Naive thymus-derived CD4-positive, alpha-beta T cell (primary cell): ENCODE results near the gene CCL25. TPM values are rescaled to one million over a fixed set of nuclear protein-coding genes. Genes with fewer than 3 reads are reported as not detected.

Experiments
- ATAC-seq: fragments of 150-1000 bp; cut with Tn5 transposase; 2 replicates; pipeline ENCODE4 v1.10.0; 2021; ENCODE audit warnings: mild to moderate bottlenecking, moderate library complexity
- CTCF ChIA-PET: fragments of 350-600 bp; sonication (Branson Sonifier 250); formaldehyde crosslinking; loops from one replicate; lab custom pipeline; 2021; ENCODE audit warnings: antibody characterized with exemption; lab: Charles Lee
- POLR2A ChIA-PET: fragments of 350-600 bp; sonication (Branson Sonifier 250); formaldehyde crosslinking; loops from one replicate; lab custom pipeline; 2021; ENCODE audit warnings: antibody characterized with exemption, inconsistent platforms; lab: Charles Lee
- DNase-seq, 9 donors: peaks; one replicate each; pipeline versions ENCODE4 v3.0.0 to v3.0.0-alpha.2; 2020 to 2022; ENCODE audit warnings: mixed read lengths in 1 of 9
- H3K27ac ChIP-seq: one replicate; pipeline ENCODE4 v1.7.0; 2013; ENCODE audit warnings: mild to moderate bottlenecking, low read depth, low read length, moderate library complexity
- H3K27me3 ChIP-seq, 2 donors: one replicate each; pipeline ENCODE4 v1.7.0; 2013; ENCODE audit warnings: low read length in 2 of 2, mild to moderate bottlenecking in 2 of 2, moderate library complexity in 2 of 2; ENCODE audit not compliant: control insufficient read depth in 2 of 2, insufficient read depth in 2 of 2
- H3K36me3 ChIP-seq, 3 experiments: 1 replicate in 2 of 3; 2 replicates in 1 of 3; pipeline ENCODE4 v1.7.0; 2013; ENCODE audit warnings: low read length in 3 of 3, mild to moderate bottlenecking in 3 of 3, moderate library complexity in 1 of 3; ENCODE audit not compliant: insufficient read depth in 3 of 3, control insufficient read depth in 2 of 3
- H3K4me1 ChIP-seq, 2 donors: one replicate each; pipeline ENCODE4 v1.7.0; 2013; ENCODE audit warnings: low read length in 2 of 2, mild to moderate bottlenecking in 2 of 2, moderate library complexity in 1 of 2; ENCODE audit not compliant: control insufficient read depth in 2 of 2, insufficient read depth in 2 of 2
- H3K4me3 ChIP-seq: 2 replicates; pipeline ENCODE4 v1.7.0; 2013; ENCODE audit warnings: mild to moderate bottlenecking, low read length
- H3K9me3 ChIP-seq, 3 experiments: 1 replicate in 2 of 3; 2 replicates in 1 of 3; pipeline ENCODE4 v1.7.0; 2013; ENCODE audit warnings: low read length in 3 of 3; ENCODE audit not compliant: control insufficient read depth in 2 of 3
- H3K27ac Mint-ChIP-seq, 9 donors: one replicate each; pipeline ENCODE4 v1.8.0; 2020 to 2022; ENCODE audit warnings: mixed read lengths in 9 of 9, mild to moderate bottlenecking in 8 of 9, moderate library complexity in 5 of 9, inconsistent platforms in 2 of 9
- H3K27me3 Mint-ChIP-seq, 5 donors: one replicate each; pipeline ENCODE4 v1.8.0; 2021 to 2022; ENCODE audit warnings: mixed read lengths in 5 of 5, mild to moderate bottlenecking in 1 of 5
- H3K36me3 Mint-ChIP-seq, 5 donors: one replicate each; pipeline ENCODE4 v1.8.0; 2020 to 2022; ENCODE audit warnings: mixed read lengths in 5 of 5, mild to moderate bottlenecking in 3 of 5, inconsistent platforms in 1 of 5
- H3K4me1 Mint-ChIP-seq, 7 donors: one replicate each; pipeline ENCODE4 v1.8.0; 2020 to 2022; ENCODE audit warnings: mixed read lengths in 7 of 7, mild to moderate bottlenecking in 3 of 7, inconsistent platforms in 1 of 7
- H3K4me3 Mint-ChIP-seq, 10 donors: one replicate each; pipeline ENCODE4 v1.8.0; 2020 to 2022; ENCODE audit warnings: mild to moderate bottlenecking in 10 of 10, mixed read lengths in 10 of 10, moderate library complexity in 6 of 10, inconsistent platforms in 2 of 10
- H3K9me3 Mint-ChIP-seq, 11 donors: one replicate each; pipeline ENCODE4 v1.8.0; 2020 to 2022; ENCODE audit warnings: mixed read lengths in 11 of 11, mild to moderate bottlenecking in 4 of 11, inconsistent platforms in 1 of 11, moderate library complexity in 1 of 11
- intact Hi-C, 2 donors: fragments of 100-400 bp; cut with micrococcal nuclease; formaldehyde crosslinking; loops; one replicate each; pipeline ENCODE4 v1.15.1; 2023
- polyA plus RNA-seq, 2 donors: library from polyadenylated mRNA; unstranded; fragments of 300-500 nt; fragmentation: Illumina TruSeq; gene quantifications; one replicate each; pipeline ENCODE4 v1.2.3, GENCODE V29; 2021
- total RNA-seq, 6 experiments: library from RNA in 5 of 6; stranded (reverse) in 5 of 6; gene quantifications; 1 replicate in 5 of 6; 2 replicates in 1 of 6; pipeline ENCODE4 v1.2.3 and lab custom pipeline; 2021 to 2026

CCL25 gene
- total and polyA plus RNA-seq, 7 experiments from 2014 or later: 2.3 TPM; not detected in 6

DNA sequence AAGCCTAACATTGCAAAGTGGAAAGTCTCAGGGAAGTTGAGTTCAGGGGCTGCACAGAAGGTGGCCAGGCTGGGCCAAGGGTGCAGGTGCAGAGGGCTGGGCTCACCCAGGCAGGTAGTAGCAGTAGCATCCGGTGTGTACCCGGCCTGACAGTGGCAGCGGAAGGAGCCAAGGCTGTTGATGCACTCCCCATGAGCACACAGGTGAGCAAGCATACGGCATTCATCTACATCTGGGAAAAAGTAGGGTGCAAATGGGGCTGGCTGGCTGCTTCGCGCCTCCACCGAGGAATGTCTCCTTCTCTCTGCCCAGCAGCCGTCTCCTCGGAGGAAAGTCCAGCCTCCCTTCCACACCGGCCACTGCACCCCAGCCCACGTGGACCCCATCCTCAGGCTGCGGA, 30.6 kb downstream of the CCL25 start:
- ATAC-seq (no peak), DNase-seq (no peak)
- no peaks in the 10 kb centered on the region for H3K9me3 ChIP-seq
- Mint-ChIP-seq H3K4me1 (peaks cover 0 to 2% (median 0%) of the 10 kb centered on the region in 7 donors), H3K36me3 (peaks cover 0 to 7% (median 0%) of the 10 kb centered on the region in 5 donors), H3K27me3 (peaks cover 0 to 9% (median 0%) of the 10 kb centered on the region in 5 donors), H3K27ac (no peak overlapping the region), H3K9me3 (peaks cover 0 to 3% (median 0%) of the 10 kb centered on the region in 11 donors), H3K4me3 (no peak overlapping the region)
- intact Hi-C loops: no loop called here
- POLR2A ChIA-PET: no interaction called here
- no peaks in the 10 kb centered on the region for H3K36me3 ChIP-seq
- no peaks in the 10 kb centered on the region for H3K27me3 ChIP-seq
- CTCF ChIA-PET: interaction anchor here (0.6 kb wide), 1 partner anchor 25 kb away, joined by 6 read pairs; no protein-coding TSS in a partner anchor
- no peak overlapping the region for H3K4me3 ChIP-seq
- H3K4me1 ChIP-seq: no peaks in the 10 kb centered on the region
- H3K27ac ChIP-seq: no peak overlapping the region

DNA sequence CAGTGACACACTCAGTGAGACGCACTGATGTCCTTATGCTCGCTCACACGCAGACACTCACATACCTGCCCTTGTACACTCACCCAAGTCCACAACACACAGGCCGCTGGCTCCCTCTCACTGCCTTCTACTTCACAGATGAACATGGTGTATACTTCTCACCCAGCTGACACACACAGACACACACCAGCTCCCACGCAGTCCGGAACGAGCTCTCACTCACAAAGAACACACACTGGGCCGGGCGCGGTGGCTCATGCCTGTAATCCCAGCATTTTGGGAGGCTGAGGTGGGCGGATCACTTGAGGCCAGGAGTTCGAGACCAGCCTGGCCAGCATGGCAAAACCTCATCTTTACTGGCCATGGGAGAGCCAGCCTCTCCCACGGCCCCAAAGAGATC, 31.6 kb downstream of the CCL25 start:
- H3K27me3 Mint-ChIP-seq: peaks cover 0 to 9% (median 0%) of the 10 kb centered on the region in 5 donors
- H3K9me3 Mint-ChIP-seq: peaks cover 0 to 3% (median 0%) of the 10 kb centered on the region in 11 donors
- intact Hi-C loops: no loop called here
- CTCF ChIA-PET: no interaction called here
- no peaks in the 10 kb centered on the region for H3K27me3 ChIP-seq
- DNase-seq (no peak), ATAC-seq (no peak)
- H3K27ac ChIP-seq: no peak overlapping the region
- no peak overlapping the region for H3K4me3 ChIP-seq
- no peak overlapping the region for H3K27ac Mint-ChIP-seq
- H3K4me3 Mint-ChIP-seq: peak overlapping the region in 1 of 10 donors; percentile 51
- POLR2A ChIA-PET: no interaction called here
- no peaks in the 10 kb centered on the region for H3K9me3 ChIP-seq
- H3K4me1 ChIP-seq: no peaks in the 10 kb centered on the region
- H3K36me3 Mint-ChIP-seq: peaks cover 0 to 7% (median 0%) of the 10 kb centered on the region in 5 donors
- peaks cover 0 to 2% (median 0%) of the 10 kb centered on the region in 7 donors for H3K4me1 Mint-ChIP-seq
- no peaks in the 10 kb centered on the region for H3K36me3 ChIP-seq

DNA sequence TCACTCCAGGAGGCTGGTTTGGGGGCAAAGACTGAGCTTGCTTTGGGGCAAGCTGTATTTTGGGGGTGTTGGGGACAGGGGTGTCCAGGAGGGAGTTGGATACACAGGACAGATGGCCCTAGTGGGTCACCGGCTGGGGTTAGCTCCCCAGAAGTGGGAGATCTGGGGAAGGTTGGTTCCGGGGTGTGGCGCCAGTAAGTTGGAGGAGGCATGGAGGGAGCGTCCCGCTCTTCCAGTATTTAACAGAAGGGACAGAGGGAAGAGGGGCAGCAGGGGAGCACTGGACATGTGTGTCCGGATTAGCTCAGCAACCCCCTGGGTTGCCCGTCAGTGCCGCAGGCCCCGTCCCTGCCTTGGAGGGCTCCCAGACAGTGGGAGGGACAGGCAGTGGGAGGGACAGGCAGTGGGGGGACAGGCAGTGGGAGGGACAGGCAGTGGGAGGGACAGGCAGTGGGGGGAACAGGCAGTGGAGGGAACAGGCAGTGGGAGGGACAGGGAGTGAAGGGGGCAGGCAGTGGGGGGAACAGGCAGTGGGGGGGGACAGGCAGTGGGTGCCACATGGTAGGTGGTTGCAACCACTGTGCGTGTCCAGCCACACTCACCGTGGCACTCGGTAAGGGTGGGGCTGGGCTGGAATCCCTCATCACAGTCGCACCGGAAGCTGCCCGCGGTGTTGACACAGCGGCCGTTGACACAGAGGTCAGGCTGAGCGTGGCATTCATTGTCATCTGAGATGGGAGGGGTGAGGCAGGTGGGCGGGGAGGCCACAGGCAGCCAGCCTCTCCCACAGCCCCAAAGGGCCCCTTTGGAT, 33.2 kb downstream of the CCL25 start:
- Mint-ChIP-seq H3K27ac (no peak overlapping the region), H3K4me1 (peaks cover 0 to 2% (median 0%) of the 10 kb centered on the region in 7 donors), H3K36me3 (peaks cover 0 to 3% (median 0%) of the 10 kb centered on the region in 5 donors), H3K27me3 (peaks cover 0 to 5% (median 0%) of the 10 kb centered on the region in 5 donors), H3K4me3 (no peak overlapping the region), H3K9me3 (peaks cover 0 to 5% (median 0%) of the 10 kb centered on the region in 11 donors)
- CTCF ChIA-PET: no interaction called here
- intact Hi-C loops: no loop called here
- Histone ChIP-seq H3K27me3 (no peaks in the 10 kb centered on the region), H3K36me3 (no peaks in the 10 kb centered on the region), H3K4me1 (no peaks in the 10 kb centered on the region), H3K9me3 (no peaks in the 10 kb centered on the region), H3K27ac (no peak overlapping the region), H3K4me3 (no peak overlapping the region)
- DNase-seq (peak in 1 of 9 donors; percentile 9), ATAC-seq (no peak)
- POLR2A ChIA-PET: interaction anchor here (0.6 kb wide), 1 partner anchor 127 kb away, joined by 3 read pairs; no protein-coding TSS in a partner anchor

DNA sequence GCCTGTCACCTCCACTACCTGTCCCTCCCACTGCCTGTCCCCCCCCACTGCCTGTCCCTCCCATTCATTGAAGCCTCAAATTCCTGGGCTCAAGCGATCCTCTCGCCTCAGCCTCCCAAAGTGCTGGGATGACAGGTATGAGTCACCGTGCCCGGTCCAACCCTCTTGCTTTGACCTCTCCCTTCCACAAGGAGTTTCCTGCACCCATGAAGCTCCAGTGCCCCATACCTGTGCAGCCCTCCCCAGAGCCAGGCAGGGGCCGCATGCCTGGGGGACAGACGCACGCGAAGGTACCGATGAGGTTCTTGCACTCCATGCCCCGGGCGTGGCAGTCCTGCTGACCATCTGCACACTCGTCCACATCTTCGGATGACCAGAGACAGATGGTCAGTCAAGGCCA, 34.3 kb downstream of the CCL25 start:
- ChIA-PET CTCF (no interaction called here), POLR2A (no interaction called here)
- no peaks in the 10 kb centered on the region for H3K36me3 ChIP-seq
- H3K4me3 ChIP-seq: no peak overlapping the region
- H3K27me3 ChIP-seq: no peaks in the 10 kb centered on the region
- peaks cover 0 to 5% (median 0%) of the 10 kb centered on the region in 5 donors for H3K27me3 Mint-ChIP-seq
- peaks cover 0 to 3% (median 0%) of the 10 kb centered on the region in 5 donors for H3K36me3 Mint-ChIP-seq
- peaks cover 0 to 10% (median 0%) of the 10 kb centered on the region in 11 donors for H3K9me3 Mint-ChIP-seq
- no peak overlapping the region for H3K27ac ChIP-seq
- H3K9me3 ChIP-seq: no peaks in the 10 kb centered on the region
- ATAC-seq (no peak), DNase-seq (no peak)
- no peaks in the 10 kb centered on the region for H3K4me1 ChIP-seq
- H3K4me3 Mint-ChIP-seq: no peak overlapping the region
- H3K4me1 Mint-ChIP-seq: peaks cover 0 to 2% (median 0%) of the 10 kb centered on the region in 7 donors
- H3K27ac Mint-ChIP-seq: no peak overlapping the region
- intact Hi-C loops: no loop called here

DNA sequence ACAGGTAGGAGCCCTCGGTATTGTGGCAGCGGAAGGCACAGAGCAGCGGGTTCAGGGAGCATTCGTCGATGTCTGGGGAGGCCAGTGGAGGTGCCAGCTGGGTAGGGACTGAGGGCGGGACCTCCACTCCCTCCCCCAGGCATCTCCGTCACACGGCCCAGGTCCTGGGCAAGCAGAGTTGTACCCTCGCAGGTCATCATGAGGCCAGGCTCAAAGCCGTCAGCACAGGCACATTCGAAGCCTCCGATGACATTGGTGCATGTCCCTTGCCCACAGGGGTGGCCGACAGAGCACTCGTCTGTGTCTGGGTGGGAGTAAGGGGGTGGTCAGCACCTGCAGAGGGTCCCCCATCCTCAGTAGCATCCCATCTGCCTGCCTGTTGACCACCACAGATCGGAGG, 35.3 kb downstream of the CCL25 start:
- Mint-ChIP-seq H3K27me3 (peaks cover 0 to 5% (median 0%) of the 10 kb centered on the region in 5 donors), H3K9me3 (peaks cover 0 to 10% (median 0%) of the 10 kb centered on the region in 11 donors), H3K36me3 (no peaks in the 10 kb centered on the region), H3K4me1 (no peaks in the 10 kb centered on the region), H3K4me3 (no peak overlapping the region), H3K27ac (peak overlapping the region in 1 of 9 donors; percentile 46)
- no peaks in the 10 kb centered on the region for H3K36me3 ChIP-seq
- no peaks in the 10 kb centered on the region for H3K4me1 ChIP-seq
- intact Hi-C loops: no loop called here
- ChIA-PET POLR2A (no interaction called here), CTCF (no interaction called here)
- ATAC-seq (no peak), DNase-seq (no peak)
- no peaks in the 10 kb centered on the region for H3K27me3 ChIP-seq
- no peak overlapping the region for H3K4me3 ChIP-seq
- no peaks in the 10 kb centered on the region for H3K9me3 ChIP-seq
- no peak overlapping the region for H3K27ac ChIP-seq

DNA sequence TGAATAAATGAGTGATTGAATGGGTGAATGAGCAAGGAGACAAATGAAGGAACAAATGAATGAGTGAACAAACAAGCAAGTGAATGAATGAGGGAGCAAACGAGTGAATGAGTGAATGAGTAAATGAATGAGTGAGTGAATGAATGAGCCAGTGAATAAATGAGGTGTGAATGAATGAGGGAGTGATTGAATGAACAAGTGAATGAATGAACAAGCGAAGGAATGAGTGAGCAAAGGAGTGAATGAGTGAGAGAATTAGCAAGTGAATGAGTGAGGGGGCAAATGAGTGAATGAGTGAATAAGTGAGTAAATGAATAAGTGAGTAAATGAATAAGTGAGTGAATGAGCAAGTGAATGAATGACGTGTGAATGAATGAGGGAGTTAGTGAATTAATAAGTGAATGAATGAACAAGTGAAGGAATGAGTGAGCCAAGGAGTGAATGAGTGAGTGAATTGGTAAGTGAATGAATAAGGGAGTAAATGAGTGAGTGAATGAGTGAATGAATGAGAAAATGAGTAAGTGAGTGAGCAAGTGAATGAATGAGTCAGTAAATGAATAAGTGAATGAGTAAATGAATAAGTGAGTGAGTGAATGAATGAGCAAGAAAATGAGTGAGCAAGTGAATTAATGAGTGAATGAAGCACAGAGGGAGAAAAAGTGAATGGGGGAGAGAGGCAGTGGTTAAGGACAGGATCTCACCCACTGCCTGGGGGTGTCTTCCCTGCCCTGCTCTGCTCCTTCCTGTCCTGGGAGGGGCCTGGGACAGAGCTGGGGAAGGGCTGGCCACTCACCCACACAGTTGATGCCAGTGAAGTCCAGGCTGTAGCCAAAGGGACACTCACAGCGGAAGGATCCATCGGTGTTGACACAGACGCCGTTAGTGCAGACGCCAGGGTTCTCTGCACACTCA, 36.4 kb downstream of the CCL25 start:
- DNase-seq: no peak
- intact Hi-C loops: no loop called here
- H3K27me3 ChIP-seq: no peaks in the 10 kb centered on the region

More for the DNA sequence above, 36.4 kb downstream of the CCL25 start:
- H3K36me3 Mint-ChIP-seq: no peaks in the 10 kb centered on the region
- no peak overlapping the region for H3K27ac ChIP-seq
- no peaks in the 10 kb centered on the region for H3K4me1 Mint-ChIP-seq
- POLR2A ChIA-PET: no interaction called here
- H3K9me3 Mint-ChIP-seq: peaks cover 0 to 12% (median 5%) of the 10 kb centered on the region in 11 donors
- ATAC-seq: no peak
- H3K4me3 ChIP-seq: no peak overlapping the region
- no peak overlapping the region for H3K4me3 Mint-ChIP-seq
- CTCF ChIA-PET: no interaction called here
- peaks cover 0 to 5% (median 0%) of the 10 kb centered on the region in 3 experiments for H3K9me3 ChIP-seq
- no peaks in the 10 kb centered on the region for H3K36me3 ChIP-seq
- no peaks in the 10 kb centered on the region for H3K4me1 ChIP-seq
- H3K27me3 Mint-ChIP-seq: peaks cover 0 to 5% (median 0%) of the 10 kb centered on the region in 5 donors
- H3K27ac Mint-ChIP-seq: no peak overlapping the region
